Islet precursor cell (in vitro differentiated cells): ENCODE data around the gene COMT.

Experiments
- DNase-seq: peaks from one replicate; pipeline ENCODE4 v3.0.0-alpha.2; 2018

COMT gene

DNA sequence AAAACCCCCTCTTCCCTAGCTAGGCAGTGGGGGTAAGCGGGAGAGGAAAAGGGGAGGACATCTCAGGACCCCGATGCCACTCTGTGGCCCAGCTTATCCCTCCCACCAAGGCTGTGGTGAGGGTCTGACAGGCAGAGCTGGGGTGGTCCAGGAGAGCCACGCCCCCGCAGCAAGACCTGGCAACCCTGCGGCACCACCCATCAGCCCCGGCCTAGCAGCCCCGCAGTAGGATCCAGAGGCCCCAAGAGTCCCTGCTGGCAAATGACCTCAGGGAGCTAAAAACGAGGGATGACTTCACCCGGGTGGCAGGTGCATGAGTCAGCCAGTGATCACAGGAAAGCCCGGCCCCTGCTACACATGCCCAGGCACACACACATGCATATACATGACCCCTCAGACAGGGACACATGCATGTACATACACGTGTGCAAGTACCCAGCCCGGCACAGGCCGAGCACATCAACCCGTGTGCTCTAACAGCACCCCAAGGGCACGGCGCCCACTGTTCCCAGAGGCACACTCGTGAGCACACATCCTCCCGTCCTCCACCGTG, 42.7 kb downstream of the COMT start:
- peak; percentile 90 for DNase-seq

DNA sequence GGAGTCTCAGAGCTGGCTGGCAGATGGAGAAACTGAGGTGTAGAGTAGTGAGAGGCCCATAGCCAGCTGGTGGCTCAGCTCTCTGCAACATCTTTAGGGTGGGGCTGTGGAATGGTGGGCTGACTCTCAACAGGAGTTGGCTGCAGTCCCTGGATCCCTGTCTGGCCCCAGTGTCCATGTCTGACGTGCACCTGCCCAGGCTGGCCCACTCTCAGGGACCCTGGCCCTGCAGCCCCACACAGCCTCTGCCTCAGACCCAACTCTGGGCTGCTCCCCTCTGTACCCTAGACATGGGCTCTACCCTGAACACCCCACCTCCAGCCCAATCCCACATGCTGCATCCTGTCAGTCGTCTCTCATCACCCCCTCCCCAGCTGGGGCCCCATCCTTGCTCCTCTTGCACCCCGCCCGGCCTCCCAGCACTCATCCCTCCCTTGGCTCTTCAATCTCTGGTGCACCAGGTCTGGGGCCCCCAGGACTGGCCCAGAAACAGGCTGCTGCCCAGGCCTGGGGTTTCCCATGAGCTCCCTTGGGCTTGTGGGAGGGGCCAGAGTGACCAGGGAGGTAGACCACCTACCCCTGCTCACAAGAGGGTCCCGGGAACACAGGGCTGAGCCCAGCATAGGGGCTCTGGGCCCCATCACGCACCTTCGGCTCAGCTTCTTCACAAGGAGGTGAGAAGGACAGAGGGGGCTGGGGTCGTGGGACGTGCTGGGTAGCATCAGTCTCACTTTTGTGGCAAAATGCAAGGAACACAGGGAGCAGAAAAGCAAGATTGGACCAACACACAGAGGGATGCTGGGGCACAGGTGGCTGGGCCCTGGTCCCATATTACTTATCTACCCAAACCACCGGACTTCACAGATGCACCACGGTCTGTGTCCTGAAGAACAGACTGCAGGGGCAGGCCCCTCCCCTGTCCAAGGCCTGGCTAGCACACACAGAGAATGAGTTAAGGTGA, 43.6 kb downstream of the COMT start:
- no peak for DNase-seq

DNA sequence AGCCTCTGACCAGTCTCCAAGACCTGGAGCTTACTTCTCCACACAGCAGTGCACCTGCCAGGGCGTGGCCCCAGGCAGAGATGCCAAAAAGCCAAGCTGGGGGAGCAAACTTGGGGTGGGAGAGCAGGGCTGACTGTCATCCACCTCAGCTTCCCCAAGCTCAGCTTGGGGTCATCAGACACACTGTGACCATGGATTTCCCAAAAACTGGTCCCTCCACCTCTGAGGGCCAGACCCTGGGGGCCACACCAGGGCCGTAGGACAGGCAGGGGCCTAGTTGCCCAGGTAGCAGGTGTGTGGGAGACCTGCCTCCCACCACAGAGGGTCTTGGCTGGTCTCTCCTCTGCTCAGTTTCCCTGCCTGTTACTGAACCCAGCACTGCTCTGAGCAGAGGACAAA, 44.4 kb downstream of the COMT start:
- no peak for DNase-seq

DNA sequence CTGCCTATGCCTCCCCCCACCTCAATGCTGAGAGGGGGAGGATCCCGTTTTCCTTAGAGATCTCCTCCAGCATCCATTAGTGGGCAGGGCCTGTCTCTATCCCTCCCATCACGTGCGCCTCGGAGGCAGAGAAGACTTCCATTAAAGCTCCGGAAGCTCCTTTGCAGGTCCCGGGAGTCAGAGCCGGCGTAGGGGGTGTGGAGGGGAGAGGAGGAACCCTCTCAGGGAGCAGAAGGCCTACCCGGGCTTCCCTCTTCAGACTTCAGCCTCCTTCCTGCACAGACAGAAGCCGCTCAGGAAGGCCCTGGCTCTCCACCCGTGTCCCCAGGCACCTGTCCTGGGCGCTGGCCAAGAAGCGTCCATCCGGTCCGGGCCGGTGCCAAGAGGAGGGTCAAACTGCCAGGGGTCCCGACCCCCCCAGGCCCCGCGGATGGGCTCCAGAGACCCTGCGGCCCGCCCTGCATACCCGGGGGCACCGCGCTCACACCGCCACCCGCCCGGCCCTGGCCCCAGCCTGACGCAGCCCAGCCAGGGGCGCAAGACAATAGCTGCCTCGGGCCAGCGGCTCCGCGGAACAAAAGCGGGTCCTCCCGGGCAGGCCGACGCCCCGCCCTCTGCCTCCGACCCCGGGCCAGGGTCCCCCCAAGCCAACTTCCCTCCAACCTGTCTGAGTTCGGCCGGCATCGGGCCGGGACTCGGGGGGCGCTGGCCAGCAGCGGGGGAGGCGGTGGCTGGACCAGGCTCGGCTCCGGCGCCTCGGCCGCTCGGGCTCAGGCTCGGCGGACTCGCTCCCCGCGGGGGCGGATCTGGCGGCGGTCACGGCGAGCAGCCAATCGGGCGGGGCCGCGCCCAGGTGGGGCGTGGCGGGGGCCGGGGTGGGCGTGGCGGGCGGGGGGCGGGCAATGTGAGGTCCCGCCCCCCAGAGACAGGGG, 45.1 kb downstream of the COMT start:
- DNase-seq = peak; percentile 86

DNA sequence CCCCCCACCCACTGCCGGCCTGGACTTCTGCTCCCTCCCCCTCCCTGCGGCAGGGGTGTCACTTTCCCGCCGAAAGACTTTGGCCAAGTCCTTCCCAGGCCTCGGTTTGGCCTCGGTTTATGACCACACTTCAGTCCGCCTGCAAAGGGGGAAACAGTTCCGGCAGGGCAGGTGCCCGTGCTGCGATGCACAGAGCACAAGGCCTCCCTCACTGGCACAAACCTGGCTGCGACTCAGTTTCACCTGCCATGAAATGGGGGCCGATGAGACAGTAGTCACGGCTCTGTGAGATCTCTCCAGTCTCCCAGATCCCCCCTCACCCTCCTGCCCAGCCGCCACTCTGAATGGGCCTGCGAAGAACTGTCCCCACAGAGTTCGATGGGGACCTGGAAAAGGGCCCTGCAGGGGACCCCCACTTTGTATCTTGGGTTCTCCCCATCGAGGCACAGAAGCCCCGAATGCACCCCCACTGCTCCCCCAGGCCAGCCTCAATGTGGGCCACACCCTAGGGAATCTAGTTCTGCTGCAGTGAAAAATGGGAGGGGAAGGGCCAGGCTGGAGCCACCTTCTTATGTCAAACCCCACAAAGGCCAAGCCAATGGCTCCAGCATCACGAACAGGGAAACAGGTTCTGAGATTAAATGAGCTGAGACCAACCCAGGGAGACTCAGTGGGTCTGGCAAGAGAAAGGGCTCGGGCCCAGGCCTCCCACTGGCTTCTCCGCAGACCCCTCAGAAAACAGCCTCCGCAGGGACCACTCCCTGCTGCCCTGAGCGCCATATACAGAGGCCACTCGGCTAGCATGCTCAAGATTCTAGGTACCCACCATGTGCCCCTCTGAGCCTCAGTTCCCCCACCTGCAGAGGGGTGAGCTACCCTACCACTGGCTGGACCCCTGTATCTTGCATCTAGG, 46.1 kb downstream of the COMT start:
- DNase-seq = no peak

DNA sequence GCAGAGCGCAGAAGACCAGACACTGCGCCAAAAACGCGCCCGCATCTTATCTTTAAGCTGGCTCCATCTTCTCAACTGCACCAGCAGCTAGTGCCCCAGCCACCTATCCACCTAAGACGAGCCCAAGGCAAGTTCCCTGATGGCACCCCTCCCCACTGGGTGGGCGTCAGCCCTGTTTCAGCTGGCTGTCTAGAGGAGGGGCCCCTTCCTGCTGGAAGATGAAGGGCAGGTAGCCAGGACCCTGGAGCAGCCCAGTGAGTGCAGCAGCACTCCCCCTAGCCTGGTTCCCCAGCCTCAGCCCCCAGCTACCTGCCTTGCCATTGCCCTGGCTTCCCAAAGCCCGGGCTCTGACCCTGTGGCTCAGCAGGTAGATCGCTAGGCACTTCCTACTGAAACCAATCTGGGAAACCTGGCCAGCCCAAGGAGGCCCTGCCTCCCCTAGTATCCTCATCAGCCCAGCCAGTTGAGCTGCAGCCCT, 46.8 kb downstream of the COMT start:
- no peak for DNase-seq

DNA sequence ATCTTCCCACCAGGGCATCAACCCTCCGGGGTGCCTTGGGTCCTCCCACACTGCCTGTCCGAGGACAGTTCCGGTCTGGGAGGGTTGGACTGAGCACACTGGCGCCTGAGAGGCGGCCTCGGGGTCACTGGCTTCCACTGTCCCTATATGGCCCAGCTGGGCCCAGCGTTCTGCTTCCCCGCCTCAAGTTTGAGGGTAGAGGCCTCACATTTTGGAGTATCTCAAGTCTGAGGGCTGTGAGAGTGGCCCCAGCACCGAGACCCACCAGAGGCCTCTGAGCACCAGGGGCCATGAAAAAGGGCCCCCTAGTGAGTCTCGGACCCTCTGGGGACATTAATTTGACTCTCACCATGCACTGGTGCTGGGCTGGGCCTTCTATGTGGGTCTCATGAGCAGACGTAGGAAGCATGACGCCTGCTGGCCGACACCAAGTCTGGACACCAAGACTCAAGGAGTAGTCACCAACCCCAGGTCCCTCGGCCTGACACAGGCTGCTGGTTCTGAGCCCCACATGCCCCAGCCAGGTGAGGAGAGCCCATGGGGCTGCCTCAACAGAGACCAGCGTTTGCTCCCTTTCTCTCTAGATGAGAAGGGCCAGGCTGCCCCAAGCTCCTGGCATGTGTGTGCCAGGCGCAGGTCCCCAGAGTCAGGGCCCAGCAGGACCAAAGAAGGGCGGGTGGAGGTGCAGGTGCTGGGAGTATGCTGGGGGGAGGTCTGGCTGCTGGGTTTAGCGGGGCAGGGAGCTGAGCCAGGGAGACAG, 47.6 kb downstream of the COMT start:
- DNase-seq = no peak

DNA sequence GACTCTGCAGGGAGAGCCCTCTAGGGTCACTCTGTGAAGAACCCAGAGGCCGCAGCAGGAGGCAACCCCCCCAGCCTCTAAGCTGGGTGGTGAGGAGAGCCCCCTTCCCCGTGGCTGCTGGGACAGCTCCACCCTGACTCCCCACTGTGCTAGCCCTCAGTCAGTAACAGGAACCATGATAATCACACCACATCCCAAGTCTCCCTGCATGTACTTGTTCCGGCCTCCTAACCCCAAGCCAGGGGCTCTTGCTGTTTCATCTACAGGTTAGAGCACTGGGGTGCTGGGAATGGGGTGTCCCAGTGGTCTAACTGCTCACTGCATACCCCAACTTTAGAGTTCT, 48.1 kb downstream of the COMT start:
- DNase-seq = no peak

DNA sequence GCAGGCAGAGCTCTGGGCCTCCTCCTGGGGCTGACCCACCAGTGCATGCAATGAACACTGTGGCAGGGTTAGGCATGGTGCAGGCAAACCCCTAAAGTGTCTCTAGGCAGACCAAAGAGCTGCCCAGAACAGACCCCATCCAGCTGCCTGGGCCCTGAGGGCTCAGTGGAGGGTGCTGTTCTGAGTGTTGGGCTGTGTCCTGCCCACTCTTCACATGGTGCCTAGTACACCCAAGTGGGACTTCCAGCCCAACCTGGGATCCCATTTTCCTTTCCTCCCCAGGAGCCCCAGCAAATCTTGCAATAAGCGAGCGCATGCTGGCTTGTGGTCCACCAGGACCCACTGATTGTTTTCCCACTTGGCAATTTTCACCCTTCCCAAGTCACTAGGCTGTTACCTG, 48.6 kb downstream of the COMT start:
- DNase-seq = no peak

DNA sequence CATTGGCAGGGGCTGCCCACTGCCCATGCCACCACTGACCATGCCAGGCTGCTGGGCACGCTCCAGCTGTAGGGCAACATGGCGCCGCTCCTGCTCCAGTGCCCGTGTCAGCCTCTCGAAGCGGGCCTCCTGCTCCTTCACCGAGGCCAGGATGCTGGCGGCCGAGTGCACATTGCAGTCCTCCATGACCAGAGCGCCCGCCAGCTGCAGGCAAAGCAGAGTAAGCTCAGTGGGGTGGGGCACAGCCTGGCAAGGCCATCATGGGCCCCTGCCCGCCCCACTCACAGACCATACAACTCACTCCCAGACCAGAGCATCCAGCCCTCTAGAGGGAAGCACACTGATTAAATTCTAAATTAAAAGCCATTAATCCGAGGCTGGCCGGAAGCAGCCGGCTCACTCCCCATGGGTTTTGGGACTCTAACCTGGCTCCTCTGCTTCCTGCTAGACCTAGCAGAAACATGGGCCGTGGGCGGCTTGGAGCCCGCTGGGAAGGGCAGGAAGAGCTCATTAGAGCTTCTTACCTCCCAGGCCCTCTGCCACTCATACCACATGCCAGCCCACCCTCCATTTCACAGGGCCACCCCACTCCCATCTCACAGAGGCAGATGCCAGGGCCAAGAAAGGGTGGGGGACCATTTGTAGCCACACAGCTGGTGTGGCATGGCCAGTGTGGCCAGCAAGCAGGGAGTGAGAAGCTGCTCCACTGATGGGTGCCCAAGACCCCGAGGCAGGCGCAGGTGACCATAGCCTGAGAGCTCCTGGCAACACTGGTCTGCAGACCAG, 49.2 kb downstream of the COMT start:
- no peak for DNase-seq

DNA sequence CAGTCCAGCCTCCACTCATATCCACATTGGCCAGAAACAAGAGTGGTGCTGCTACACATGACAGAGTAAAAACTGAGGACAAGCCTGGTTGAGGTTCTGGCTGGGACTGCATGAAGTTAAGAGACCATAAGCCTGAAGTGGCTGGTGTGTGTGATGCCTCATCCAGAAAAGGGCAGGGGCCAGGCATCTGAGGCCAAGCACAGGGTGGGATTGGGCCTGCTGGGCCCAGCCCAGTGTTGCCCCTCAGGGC, 49.7 kb downstream of the COMT start:
- DNase-seq = no peak

DNA sequence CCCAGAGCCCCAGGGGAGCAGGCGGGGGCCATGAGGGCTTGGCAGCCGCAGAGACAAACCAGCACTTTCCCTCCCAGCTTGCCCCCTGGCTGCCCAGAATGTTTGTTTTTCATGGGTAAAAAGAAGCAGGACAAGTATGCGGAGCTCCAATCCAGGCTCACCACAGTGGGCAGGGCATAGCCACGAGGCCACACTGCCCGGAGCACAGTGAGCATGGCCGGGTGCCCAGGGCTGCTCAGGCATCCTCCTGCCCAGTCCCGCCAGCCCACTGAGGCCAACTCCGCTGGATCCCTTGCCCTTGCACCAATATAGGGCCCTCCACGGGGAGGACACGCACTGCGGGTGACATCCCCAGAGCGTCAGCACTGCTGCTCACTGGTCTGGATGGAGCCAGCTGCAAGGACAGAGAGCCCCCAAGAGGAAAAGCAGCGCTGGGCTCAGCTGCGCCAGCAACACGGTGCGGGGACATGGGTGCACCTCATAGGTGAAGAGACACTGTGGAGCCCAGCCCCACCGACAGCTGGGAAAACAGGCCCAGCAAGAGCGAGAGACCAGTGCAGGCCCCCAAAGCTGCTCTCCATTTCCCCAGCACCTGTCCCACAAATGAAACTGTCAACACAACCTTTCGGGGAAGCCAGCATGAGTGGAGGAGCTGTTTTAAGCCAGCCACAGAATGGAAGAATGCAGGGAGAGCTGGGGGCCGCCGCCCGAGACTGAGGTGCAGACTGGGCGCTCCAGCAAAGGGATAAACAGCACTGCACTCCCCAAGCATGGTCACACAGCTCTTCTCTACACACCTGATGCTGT, 50.3 kb downstream of the COMT start:
- no peak for DNase-seq

DNA sequence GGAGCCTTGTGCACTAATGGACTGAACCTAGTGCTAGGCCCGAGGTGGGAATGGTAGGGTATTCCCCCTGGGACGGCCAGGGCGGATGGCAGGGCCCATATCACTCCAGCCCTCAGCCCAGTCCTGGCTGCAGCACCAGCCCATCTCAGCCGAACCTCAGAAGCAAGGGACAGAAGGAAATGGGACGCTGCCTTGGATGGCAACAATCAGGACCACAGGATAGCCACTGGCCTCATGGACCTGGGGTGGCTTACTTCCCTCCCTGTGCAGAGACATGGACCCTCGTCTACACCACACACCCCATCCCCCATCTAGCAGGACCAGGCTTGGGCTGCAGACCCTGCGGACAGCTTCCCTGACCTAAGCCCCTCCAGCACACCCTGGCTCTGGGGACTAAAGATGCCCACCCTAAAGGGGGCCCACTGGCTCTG, 50.9 kb downstream of the COMT start:
- DNase-seq = no peak

DNA sequence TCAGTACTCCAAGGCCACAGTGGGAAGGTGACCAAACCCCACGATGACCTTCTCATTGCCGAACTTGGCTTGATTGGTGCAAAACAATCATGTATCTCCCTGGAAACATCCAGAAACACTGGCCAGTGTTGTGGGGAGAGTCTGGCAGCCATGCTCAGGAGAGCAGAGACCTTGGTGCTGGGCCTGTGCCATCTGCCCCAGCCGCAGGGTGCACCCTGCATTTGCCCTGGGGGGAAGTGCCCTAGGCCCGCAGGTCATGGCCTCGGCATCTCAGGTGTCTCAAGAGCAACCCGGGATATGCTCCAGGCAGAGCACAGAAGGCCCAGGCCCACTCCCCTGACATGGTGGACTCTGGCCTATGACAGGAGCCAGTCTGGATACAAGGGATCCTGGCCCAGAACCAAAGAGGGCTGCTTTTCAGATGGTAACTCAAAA, 51.4 kb downstream of the COMT start:
- DNase-seq = no peak

DNA sequence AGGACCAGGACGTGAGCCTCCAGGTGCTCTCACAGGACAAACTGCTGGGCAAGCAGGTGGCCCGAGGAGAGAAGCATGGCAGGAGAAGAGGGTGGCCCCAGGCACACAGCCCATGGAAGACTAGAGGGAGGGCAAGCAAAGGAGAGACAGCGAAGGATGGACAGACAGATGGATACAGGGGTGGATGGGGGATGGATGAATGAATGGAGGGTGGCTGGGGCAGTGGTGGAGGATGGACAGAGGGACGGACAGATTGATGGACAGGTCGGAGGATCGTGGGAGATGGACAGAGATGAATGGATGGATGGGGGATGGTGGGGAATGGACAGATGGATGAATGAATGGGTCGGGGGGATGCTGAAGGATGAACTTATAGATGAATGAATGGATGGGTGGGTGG, 52.4 kb downstream of the COMT start:
- no peak for DNase-seq

DNA sequence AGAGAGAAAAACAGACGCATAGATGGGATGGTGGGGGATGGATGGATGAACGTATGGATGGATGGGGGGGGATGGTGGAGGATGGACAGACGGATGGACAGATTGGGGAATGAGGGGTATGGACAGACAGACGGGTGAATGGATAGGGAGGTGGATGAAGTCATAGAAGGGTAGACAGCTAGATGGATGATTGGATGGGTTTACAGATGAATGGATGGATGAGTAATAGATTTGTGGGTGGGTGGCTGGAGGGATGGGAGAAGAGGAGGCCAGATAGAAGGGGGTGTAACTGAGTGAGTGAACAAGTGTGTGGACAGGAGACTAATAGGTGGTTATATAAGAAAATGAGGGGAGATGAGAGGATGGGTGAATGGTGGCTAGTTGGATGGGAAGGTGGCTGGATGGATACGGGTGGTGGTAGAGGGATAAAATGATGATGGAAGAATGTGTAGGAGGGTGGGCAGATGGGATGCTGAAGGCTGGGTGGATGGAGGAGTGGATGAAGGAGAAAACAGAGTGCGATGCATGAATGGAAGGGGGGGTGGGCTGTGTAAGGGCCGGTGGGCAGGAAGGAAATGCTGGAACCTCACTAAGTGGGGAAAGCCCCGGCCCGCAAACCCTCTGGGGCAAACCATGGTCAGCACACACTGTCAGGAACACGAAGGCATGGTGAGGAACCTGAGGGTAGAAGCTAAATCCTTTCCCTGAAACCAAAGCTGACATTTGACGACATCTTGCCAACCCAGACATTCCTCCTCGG, 53.5 kb downstream of the COMT start:
- no peak for DNase-seq

DNA sequence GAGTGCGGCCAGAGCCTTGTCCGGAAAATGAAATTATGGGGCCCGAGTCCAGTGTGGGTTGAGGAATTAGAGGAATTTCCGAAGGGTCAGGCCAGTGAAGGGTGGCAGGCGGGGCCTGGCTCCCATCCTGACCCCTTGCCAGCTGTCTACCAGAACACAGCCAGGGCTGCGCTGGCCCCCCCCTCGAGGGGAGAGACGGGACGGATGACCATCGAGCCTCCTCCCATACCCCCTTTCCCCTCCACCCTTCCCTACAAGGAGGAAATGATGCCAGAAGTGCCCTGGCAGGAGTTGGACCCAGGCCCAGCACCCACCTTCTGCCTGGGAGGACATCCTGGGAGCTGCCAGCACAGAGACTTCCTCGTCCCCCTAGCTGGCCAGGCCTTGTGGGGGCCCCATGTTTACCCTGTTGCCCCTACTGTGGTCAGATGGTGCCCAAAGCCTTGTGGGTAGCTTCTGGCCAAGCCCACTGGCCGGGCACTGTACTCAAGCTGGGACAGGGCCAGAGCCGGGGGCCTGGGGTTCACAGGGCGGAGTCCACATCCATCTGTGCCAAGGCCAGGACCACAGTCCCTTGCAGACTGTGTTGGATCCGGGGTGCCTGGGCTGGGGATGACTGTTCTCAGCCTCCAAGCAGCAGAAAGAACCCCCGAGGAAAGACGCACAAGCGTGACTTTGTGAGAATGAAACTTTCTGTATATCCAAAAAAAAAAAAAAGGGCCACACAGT, 54.2 kb downstream of the COMT start:
- no peak for DNase-seq

DNA sequence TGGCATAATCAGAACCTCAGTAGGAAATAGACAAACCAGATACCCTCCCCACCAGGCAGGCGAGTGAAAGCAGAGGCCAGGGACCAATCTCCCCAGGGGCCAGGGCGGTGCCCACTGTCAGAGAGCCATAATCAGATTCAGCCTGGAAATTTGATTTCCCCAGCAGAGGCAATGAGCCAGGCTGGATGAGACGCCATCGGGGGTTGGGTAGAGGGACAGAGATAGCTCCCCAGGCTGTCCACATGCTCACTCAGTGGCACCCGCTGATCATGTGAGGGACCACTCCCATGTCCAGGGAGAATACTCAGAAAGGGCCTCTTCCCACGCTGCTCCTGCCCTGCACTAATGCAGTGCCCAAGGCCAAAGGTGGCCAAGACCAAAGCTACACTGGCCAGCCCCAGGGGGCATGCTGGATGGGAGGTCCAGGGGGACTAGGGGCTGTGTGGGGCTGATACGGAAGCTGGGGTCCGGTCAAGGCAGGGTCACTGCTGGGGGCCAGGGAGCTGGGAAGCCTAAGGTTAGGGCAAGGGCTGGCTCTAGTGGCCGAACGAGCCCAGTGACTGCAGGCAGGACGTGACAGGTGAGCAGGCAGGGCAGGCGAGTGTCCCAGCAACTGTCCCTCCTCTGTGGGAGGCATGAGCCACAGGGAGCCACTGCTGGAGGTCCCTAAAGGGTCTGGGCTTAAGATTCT, 55.3 kb downstream of the COMT start:
- no peak for DNase-seq
